K562 (cell line): Measurements from ENCODE around the gene SELENOO. TPM values are rescaled to one million over a fixed set of nuclear protein-coding genes. Genes with fewer than 3 reads are reported as not detected.

Experiments
- FOXJ2 ChIP-seq: fragments of 200-800 bp; sonication (Bioruptor generic); IDR thresholded peaks from 2 replicates; pipeline ENCODE4 v1.6.1; 2016; ENCODE audit warnings: missing genetic modification characterization, missing compliant biosample characterization
- MECOM ChIP-seq: fragments of 250-450 bp; sonication (Bioruptor Pico); IDR thresholded peaks from 2 replicates; pipeline ENCODE4 v1.8.0; 2022; ENCODE audit warnings: inconsistent platforms
- MLX ChIP-seq, 2 experiments: fragments of 450-650 bp in 1 of 2; sonication (generic) in 1 of 2; formaldehyde crosslinking; conservative IDR thresholded peaks; 2 replicates each; pipeline versions ENCODE4 v1.4.0 to v1.8.1; 2020 to 2022; ENCODE audit warnings: mild to moderate bottlenecking in 1 of 2, missing genetic modification reagents in 1 of 2
- MYBL2 ChIP-seq, 2 experiments: fragments of 450-650 bp in 1 of 2; sonication (generic) in 1 of 2; formaldehyde crosslinking in 1 of 2; IDR thresholded peaks; 2 replicates each; pipeline versions ENCODE4 v1.6.1 to v1.8.1; 2017 to 2022; ENCODE audit warnings: borderline replicate concordance in 1 of 2, inconsistent platforms in 1 of 2, low read depth in 1 of 2, mild to moderate bottlenecking in 1 of 2, missing genetic modification reagents in 1 of 2, moderate library complexity in 1 of 2
- PCBP1 ChIP-seq: fragments of 200-400 bp; formaldehyde crosslinking; IDR thresholded peaks from 2 replicates; pipeline ENCODE4 v1.6.1; 2018; ENCODE audit warnings: mild to moderate bottlenecking, low read depth, low read length; ENCODE audit not compliant: poor library complexity, severe bottlenecking
- PHF21A ChIP-seq: fragments of 450-650 bp; IDR thresholded peaks from 2 replicates; pipeline ENCODE4 v1.6.1; 2017; ENCODE audit warnings: low read depth, borderline replicate concordance
- TEAD2 ChIP-seq: fragments of 450-650 bp; IDR thresholded peaks from 2 replicates; pipeline ENCODE4 v1.6.1; 2016; ENCODE audit warnings: missing genetic modification characterization, control low read depth, missing compliant biosample characterization
- ZEB2 ChIP-seq: fragments of 450-650 bp; IDR thresholded peaks from 2 replicates; pipeline ENCODE4 v1.6.1; 2016
- ZNF354B ChIP-seq: fragments of 250-450 bp; sonication (Bioruptor Pico); IDR thresholded peaks from 2 replicates; pipeline ENCODE4 v1.4.0; 2020
- ZNF41 ChIP-seq: fragments of 250-450 bp; sonication (Bioruptor Pico); conservative IDR thresholded peaks from 2 replicates; pipeline ENCODE4 v1.4.0; 2020; ENCODE audit warnings: mild to moderate bottlenecking
- ZNF644 ChIP-seq: fragments of 200-800 bp; sonication (Bioruptor generic); IDR thresholded peaks from 2 replicates; pipeline ENCODE4 v1.6.1; 2016; ENCODE audit warnings: low read depth, missing genetic modification characterization, missing compliant biosample characterization
- ZNF668 ChIP-seq: fragments of 250-450 bp; sonication (Bioruptor Pico); IDR thresholded peaks from 2 replicates; pipeline ENCODE4 v1.8.0; 2022; ENCODE audit warnings: mild to moderate bottlenecking, inconsistent platforms
- ZSCAN32 ChIP-seq: fragments of 450-650 bp; formaldehyde crosslinking; IDR thresholded peaks from 2 replicates; pipeline ENCODE4 v1.4.0; 2020; ENCODE audit warnings: mild to moderate bottlenecking, moderate library complexity
- polyA plus RNA-seq, 8 experiments: library from polyadenylated mRNA; depleted of rRNA in 4 of 8; stranded (reverse) in 5 of 8; unstranded in 3 of 8; fragments of >200 nt; fragmentation: Nextera tagmentation in 2 of 8; fragmentation: Illumina TruSeq in 1 of 8; extraction: Ambion mirVana in 2 of 8; extraction: Trizol in 1 of 8; gene quantifications; 2 replicates each; pipeline versions ENCODE4 v1.2.1 to v1.2.3, GENCODE V29; 2011 to 2014; ENCODE audit warnings: inconsistent platforms in 1 of 8, missing spikeins in 1 of 8
- total RNA-seq, 7 experiments: library from RNA; depleted of rRNA in 6 of 7; stranded (reverse); fragments of >200 nt in 6 of 7; fragmentation: Illumina TruSeq in 2 of 7; extraction: Trizol in 2 of 7; gene quantifications; 2 replicates each; pipeline versions ENCODE4 v1.2.1 to v1.2.3, GENCODE V29; 2011 to 2021; ENCODE audit warnings: low replicate concordance in 1 of 7
- TF ChIP-seq, protein P1 (sequence below): fragments of 450-650 bp; IDR thresholded peaks from 2 replicates; pipeline ENCODE4 v1.6.1; 2017; ENCODE audit warnings: mild to moderate bottlenecking, moderate library complexity
- TF ChIP-seq, protein P2 (sequence below): fragments of 200-800 bp; sonication (Bioruptor generic); IDR thresholded peaks from 2 replicates; pipeline ENCODE4 v1.6.1; 2017; ENCODE audit warnings: missing genetic modification characterization, missing compliant biosample characterization
- TF ChIP-seq, protein P3 (sequence below): sonication (generic); formaldehyde crosslinking; IDR thresholded peaks from 2 replicates; pipeline ENCODE4 v1.8.1; 2023; ENCODE audit warnings: mild to moderate bottlenecking, missing genetic modification reagents
- TF ChIP-seq, protein P4 (sequence below): fragments of 250-450 bp; sonication (Bioruptor Pico); IDR thresholded peaks from 2 replicates; pipeline ENCODE4 v1.8.0; 2021; ENCODE audit warnings: moderate library complexity, mild to moderate bottlenecking, inconsistent platforms
- TF ChIP-seq, protein P5 (sequence below): fragments of 250-450 bp; sonication (Bioruptor Pico); IDR thresholded peaks from 2 replicates; pipeline ENCODE4 v1.8.0; 2022; ENCODE audit warnings: moderate library complexity, mild to moderate bottlenecking, inconsistent platforms

SELENOO gene
- total and polyA plus RNA-seq, 9 of the 15 experiments (the other 6 are each of a cell fraction or from before 2014, with no cell fraction given): 0.37 to 24.9 (median 8.3) TPM

DNA sequence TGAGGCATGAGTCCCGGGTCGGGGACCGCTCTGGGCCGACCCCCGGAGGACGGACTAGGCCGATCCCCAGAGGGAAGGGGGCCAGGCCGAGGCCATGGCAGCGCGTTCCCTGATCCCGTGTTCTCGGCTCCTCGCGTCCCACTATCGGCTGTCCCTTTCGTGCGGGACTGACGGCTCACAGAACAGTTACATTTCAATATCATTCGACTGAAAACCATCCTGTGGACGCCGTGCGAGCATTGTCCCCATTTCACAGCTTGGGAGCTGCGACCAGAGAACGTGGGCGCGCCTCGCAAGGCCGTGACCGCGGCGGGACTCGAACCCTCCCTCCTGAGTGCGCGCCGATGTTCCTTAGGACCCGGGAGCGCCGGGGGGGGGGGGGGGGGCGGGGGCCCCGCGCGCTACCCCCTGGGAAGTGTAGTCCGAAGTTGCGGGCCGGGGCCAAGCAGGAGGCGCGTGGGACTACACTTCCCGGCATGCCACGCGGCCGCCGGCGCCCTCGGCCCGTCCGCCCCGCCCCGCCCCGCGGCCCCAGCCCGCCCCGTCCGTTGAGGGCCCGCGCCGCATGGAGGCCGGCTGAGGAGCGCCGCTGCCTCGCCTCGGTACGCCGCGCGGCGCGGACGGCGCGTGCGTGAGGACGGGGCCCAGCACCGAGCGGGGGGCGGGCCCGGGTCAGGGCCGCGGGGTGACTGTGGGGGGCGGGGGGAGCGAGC is 15.3 kb upstream of the SELENOO start, which contains the start of gene TRABD (continued):
- TF ChIP-seq MLX (CRISPR knock-in tag; conservative IDR thresholded peaks at IDR 0.05) (no peak), ZSCAN32 (CRISPR knock-in tag) (no peak), PHF21A (no peak), FOXJ2 (tag) (no peak), PCBP1 (no peak), MECOM (CRISPR knock-in tag) (no peak), TEAD2 (tag) (no peak), ZNF41 (CRISPR knock-in tag) (no peak), ZNF354B (no peak), ZNF644 (peak; percentile 60; the same call in 1 of the 2 replicates), ZNF668 (CRISPR knock-in tag) (no peak), ZEB2 (no peak), MYBL2 (IDR thresholded peaks at IDR 0.05; ENCODE audit: low read depth) (no peak), MYBL2 (CRISPR knock-in tag; IDR thresholded peaks at IDR 0.05; ENCODE audit: borderline replicate concordance) (no peak)
- TF ChIP-seq, protein P1, sequence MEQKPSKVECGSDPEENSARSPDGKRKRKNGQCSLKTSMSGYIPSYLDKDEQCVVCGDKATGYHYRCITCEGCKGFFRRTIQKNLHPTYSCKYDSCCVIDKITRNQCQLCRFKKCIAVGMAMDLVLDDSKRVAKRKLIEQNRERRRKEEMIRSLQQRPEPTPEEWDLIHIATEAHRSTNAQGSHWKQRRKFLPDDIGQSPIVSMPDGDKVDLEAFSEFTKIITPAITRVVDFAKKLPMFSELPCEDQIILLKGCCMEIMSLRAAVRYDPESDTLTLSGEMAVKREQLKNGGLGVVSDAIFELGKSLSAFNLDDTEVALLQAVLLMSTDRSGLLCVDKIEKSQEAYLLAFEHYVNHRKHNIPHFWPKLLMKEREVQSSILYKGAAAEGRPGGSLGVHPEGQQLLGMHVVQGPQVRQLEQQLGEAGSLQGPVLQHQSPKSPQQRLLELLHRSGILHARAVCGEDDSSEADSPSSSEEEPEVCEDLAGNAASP: no peak
- TF ChIP-seq, protein P2, sequence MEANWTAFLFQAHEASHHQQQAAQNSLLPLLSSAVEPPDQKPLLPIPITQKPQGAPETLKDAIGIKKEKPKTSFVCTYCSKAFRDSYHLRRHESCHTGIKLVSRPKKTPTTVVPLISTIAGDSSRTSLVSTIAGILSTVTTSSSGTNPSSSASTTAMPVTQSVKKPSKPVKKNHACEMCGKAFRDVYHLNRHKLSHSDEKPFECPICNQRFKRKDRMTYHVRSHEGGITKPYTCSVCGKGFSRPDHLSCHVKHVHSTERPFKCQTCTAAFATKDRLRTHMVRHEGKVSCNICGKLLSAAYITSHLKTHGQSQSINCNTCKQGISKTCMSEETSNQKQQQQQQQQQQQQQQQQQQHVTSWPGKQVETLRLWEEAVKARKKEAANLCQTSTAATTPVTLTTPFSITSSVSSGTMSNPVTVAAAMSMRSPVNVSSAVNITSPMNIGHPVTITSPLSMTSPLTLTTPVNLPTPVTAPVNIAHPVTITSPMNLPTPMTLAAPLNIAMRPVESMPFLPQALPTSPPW (CRISPR knock-in tag): peak; percentile 100
- TF ChIP-seq, protein P3, sequence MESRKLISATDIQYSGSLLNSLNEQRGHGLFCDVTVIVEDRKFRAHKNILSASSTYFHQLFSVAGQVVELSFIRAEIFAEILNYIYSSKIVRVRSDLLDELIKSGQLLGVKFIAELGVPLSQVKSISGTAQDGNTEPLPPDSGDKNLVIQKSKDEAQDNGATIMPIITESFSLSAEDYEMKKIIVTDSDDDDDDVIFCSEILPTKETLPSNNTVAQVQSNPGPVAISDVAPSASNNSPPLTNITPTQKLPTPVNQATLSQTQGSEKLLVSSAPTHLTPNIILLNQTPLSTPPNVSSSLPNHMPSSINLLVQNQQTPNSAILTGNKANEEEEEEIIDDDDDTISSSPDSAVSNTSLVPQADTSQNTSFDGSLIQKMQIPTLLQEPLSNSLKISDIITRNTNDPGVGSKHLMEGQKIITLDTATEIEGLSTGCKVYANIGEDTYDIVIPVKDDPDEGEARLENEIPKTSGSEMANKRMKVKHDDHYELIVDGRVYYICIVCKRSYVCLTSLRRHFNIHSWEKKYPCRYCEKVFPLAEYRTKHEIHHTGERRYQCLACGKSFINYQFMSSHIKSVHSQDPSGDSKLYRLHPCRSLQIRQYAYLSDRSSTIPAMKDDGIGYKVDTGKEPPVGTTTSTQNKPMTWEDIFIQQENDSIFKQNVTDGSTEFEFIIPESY (CRISPR knock-in tag): no peak; the same call in 1 of the 2 replicates
- TF ChIP-seq, protein P4, sequence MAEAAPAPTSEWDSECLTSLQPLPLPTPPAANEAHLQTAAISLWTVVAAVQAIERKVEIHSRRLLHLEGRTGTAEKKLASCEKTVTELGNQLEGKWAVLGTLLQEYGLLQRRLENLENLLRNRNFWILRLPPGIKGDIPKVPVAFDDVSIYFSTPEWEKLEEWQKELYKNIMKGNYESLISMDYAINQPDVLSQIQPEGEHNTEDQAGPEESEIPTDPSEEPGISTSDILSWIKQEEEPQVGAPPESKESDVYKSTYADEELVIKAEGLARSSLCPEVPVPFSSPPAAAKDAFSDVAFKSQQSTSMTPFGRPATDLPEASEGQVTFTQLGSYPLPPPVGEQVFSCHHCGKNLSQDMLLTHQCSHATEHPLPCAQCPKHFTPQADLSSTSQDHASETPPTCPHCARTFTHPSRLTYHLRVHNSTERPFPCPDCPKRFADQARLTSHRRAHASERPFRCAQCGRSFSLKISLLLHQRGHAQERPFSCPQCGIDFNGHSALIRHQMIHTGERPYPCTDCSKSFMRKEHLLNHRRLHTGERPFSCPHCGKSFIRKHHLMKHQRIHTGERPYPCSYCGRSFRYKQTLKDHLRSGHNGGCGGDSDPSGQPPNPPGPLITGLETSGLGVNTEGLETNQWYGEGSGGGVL (CRISPR knock-in tag): no peak
- TF ChIP-seq, protein P5, sequence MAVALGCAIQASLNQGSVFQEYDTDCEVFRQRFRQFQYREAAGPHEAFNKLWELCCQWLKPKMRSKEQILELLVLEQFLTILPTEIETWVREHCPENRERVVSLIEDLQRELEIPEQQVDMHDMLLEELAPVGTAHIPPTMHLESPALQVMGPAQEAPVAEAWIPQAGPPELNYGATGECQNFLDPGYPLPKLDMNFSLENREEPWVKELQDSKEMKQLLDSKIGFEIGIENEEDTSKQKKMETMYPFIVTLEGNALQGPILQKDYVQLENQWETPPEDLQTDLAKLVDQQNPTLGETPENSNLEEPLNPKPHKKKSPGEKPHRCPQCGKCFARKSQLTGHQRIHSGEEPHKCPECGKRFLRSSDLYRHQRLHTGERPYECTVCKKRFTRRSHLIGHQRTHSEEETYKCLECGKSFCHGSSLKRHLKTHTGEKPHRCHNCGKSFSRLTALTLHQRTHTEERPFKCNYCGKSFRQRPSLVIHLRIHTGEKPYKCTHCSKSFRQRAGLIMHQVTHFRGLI (CRISPR knock-in tag): no peak
